K562 (cell line): ENCODE data around the gene SPI1. TPM values are rescaled to one million over a fixed set of nuclear protein-coding genes. Genes with fewer than 3 reads are reported as not detected.
A peak's percentile ranks its signal among the peaks of the same experiment; 100 is the strongest.

Experiments used
- ARID1B ChIP-seq: fragments of 450-650 bp; IDR thresholded peaks from 2 replicates; pipeline ENCODE4 v1.6.1; 2016; ENCODE audit warnings: antibody characterized with exemption, mild to moderate bottlenecking, inconsistent platforms
- HDAC8 ChIP-seq: fragments of 450-650 bp; IDR thresholded peaks from 2 replicates; pipeline ENCODE4 v1.6.1; 2016; ENCODE audit warnings: mild to moderate bottlenecking, missing genetic modification characterization, moderate library complexity, missing compliant biosample characterization
- IRF9 ChIP-seq: fragments of 450-650 bp; IDR thresholded peaks from 2 replicates; pipeline ENCODE4 v1.6.1; 2016; ENCODE audit warnings: missing biosample characterization, missing genetic modification characterization
- RBM22 ChIP-seq: fragments of 200-400 bp; formaldehyde crosslinking; IDR thresholded peaks from 2 replicates; pipeline ENCODE4 v1.6.1; 2018; ENCODE audit warnings: low read length, low read depth; ENCODE audit not compliant: poor library complexity, severe bottlenecking
- STAT5B ChIP-seq: fragments of 250-450 bp; sonication (Bioruptor Pico); IDR thresholded peaks from 2 replicates; pipeline ENCODE4 v1.8.0; 2021; ENCODE audit warnings: mild to moderate bottlenecking, inconsistent platforms
- ZNF140 ChIP-seq: fragments of 250-450 bp; sonication (Bioruptor Pico); IDR thresholded peaks from 2 replicates; pipeline ENCODE4 v1.8.0; 2021; ENCODE audit warnings: moderate library complexity, mild to moderate bottlenecking, inconsistent platforms
- ZNF407 ChIP-seq: fragments of 450-650 bp; IDR thresholded peaks from 2 replicates; pipeline ENCODE4 v1.6.1; 2016; ENCODE audit warnings: low read depth
- polyA plus RNA-seq, 8 experiments: library from polyadenylated mRNA; depleted of rRNA in 4 of 8; stranded (reverse) in 5 of 8; unstranded in 3 of 8; fragments of >200 nt; fragmentation: Nextera tagmentation in 2 of 8; fragmentation: Illumina TruSeq in 1 of 8; extraction: Ambion mirVana in 2 of 8; extraction: Trizol in 1 of 8; gene quantifications; 2 replicates each; pipeline versions ENCODE4 v1.2.1 to v1.2.3, GENCODE V29; 2011 to 2014; ENCODE audit warnings: inconsistent platforms in 1 of 8, missing spikeins in 1 of 8
- total RNA-seq, 7 experiments: library from RNA; depleted of rRNA in 6 of 7; stranded (reverse); fragments of >200 nt in 6 of 7; fragmentation: Illumina TruSeq in 2 of 7; extraction: Trizol in 2 of 7; gene quantifications; 2 replicates each; pipeline versions ENCODE4 v1.2.1 to v1.2.3, GENCODE V29; 2011 to 2021; ENCODE audit warnings: low replicate concordance in 1 of 7
- TF ChIP-seq, protein P1 (sequence below), 3 experiments: fragments of 200-800 bp in 1 of 3; fragments of 250-450 bp in 1 of 3; fragments of 450-650 bp in 1 of 3; sonication (Bioruptor Pico) in 1 of 3; sonication (Bioruptor generic) in 1 of 3; formaldehyde crosslinking in 1 of 3; IDR thresholded peaks; 2 replicates each; pipeline versions ENCODE4 v1.6.1 to v1.8.0; 2016 to 2022; ENCODE audit warnings: mild to moderate bottlenecking in 2 of 3, missing genetic modification characterization in 2 of 3, missing compliant biosample characterization in 1 of 3, moderate library complexity in 1 of 3

SPI1 gene
- total and polyA plus RNA-seq, 9 of the 15 experiments (the other 6 are each of a cell fraction or from before 2014, with no cell fraction given), result 0.10 to 33.7 (median 10.3) TPM

DNA sequence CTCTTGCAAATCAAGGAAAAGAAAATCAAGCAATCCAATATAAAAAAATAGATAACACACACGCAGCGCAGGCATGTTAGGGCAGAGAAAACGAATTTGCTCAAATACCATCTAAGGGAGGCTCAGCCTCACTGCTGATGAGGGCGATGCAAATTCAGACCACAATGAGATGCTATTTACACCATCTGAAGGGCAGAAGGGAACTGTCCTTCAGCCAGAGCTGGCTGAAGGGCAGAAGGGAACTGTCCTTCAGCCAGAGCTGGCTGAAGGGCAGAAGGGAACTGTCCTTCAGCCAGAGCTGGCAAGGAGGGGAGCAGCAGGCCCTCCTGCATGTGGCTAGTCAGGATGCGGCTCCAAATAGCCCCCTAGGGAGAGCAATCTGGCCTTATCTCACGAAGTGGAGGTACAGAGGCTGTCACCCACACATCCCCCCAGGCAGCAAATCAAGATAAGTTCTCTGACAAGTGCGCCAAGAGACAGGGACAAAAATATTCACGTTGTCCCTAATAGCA is 22.5 kb upstream of the SPI1 start (continued):
- TF ChIP-seq, protein P1, sequence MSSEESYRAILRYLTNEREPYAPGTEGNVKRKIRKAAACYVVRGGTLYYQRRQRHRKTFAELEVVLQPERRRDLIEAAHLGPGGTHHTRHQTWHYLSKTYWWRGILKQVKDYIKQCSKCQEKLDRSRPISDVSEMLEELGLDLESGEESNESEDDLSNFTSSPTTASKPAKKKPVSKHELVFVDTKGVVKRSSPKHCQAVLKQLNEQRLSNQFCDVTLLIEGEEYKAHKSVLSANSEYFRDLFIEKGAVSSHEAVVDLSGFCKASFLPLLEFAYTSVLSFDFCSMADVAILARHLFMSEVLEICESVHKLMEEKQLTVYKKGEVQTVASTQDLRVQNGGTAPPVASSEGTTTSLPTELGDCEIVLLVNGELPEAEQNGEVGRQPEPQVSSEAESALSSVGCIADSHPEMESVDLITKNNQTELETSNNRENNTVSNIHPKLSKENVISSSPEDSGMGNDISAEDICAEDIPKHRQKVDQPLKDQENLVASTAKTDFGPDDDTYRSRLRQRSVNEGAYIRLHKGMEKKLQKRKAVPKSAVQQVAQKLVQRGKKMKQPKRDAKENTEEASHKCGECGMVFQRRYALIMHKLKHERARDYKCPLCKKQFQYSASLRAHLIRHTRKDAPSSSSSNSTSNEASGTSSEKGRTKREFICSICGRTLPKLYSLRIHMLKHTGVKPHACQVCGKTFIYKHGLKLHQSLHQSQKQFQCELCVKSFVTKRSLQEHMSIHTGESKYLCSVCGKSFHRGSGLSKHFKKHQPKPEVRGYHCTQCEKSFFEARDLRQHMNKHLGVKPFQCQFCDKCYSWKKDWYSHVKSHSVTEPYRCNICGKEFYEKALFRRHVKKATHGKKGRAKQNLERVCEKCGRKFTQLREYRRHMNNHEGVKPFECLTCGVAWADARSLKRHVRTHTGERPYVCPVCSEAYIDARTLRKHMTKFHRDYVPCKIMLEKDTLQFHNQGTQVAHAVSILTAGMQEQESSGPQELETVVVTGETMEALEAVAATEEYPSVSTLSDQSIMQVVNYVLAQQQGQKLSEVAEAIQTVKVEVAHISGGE (CRISPR knock-in tag; IDR thresholded peaks at IDR 0.05), result peak in 1 of 3 experiments; percentile 27; a peak in 2 of 6 replicates
- TF ChIP-seq RBM22, result no peak
- no peak for TF ChIP-seq IRF9 (tag)
- no peak for TF ChIP-seq ZNF407
- TF ChIP-seq STAT5B (CRISPR knock-in tag), result no peak
- no peak for TF ChIP-seq ZNF140 (CRISPR knock-in tag)
- TF ChIP-seq ARID1B, result peak; percentile 52
- TF ChIP-seq HDAC8 (tag), result no peak
